GM12864 (cell line): ENCODE results near the gene VWA7.
"Not testable (repeated sequence)": the region's sequence is repeated elsewhere in the genome, so short reads cannot be mapped to it uniquely, and the experiment has no call there.

Source experiments
- DNase-seq: peaks from one replicate; pipeline ENCODE4 v3.0.0-alpha.2; 2011; ENCODE audit warnings: low read depth
- H3K4me3 ChIP-seq: 2 replicates; pipeline ENCODE4 v1.5.1; 2011; ENCODE audit warnings: mild to moderate bottlenecking, low read depth, low read length, control low read depth
- CTCF ChIP-seq: IDR thresholded peaks from 2 replicates; pipeline ENCODE4 v1.5.1; 2011; ENCODE audit warnings: low read depth, mild to moderate bottlenecking, moderate library complexity, low read length, control low read depth, inconsistent platforms; ENCODE audit errors: missing control alignments

The VWA7 gene

GRCh38 chr6:31794866-31795615 lies 17.9 kb upstream of the VWA7 start:
- TF ChIP-seq CTCF: no peak
- DNase-seq: no peak
- H3K4me3 ChIP-seq: peak overlapping the region; percentile 94

- no peak for DNase-seq
- peak overlapping the region; percentile 94 for H3K4me3 ChIP-seq
- no peak for TF ChIP-seq CTCF
Measured at GRCh38 chr6:31794294-31794865, 17.3 kb upstream of the VWA7 start.

GRCh38 chr6:31793927-31794245 lies 16.8 kb upstream of the VWA7 start:
- DNase-seq: not testable (repeated sequence)

GRCh38 chr6:31792761-31793171 lies 15.6 kb upstream of the VWA7 start:
- TF ChIP-seq CTCF: no peak
- no peak overlapping the region for H3K4me3 ChIP-seq
- no peak for DNase-seq

More at GRCh38 chr6:31793927-31794245, 16.8 kb upstream of the VWA7 start:
- H3K4me3 ChIP-seq: peak overlapping the region; percentile 94

- no peak for TF ChIP-seq CTCF
- no peak for DNase-seq
- H3K4me3 ChIP-seq: no peak overlapping the region
Measured at GRCh38 chr6:31792090-31792374, 14.9 kb upstream of the VWA7 start.

- no peak for DNase-seq
- no peak overlapping the region for H3K4me3 ChIP-seq
- TF ChIP-seq CTCF: peak; percentile 75
Measured at GRCh38 chr6:31791324-31792089, 14.4 kb upstream of the VWA7 start.

GRCh38 chr6:31785475-31785874 lies 8.3 kb upstream of the VWA7 start:
- DNase-seq: no peak
- H3K4me3 ChIP-seq: no peak overlapping the region
- no peak for TF ChIP-seq CTCF
